NCI-H2196 treated with DMSO at 0.1 percent for 48 hours (cell line): ENCODE data around the gene GRM5.

ENCODE experiments used
- DNase-seq: peaks from one replicate; lab custom pipeline; 2025; ENCODE audit not compliant: unreplicated experiment; lab: John Stamatoyannopoulos, UW

Gene GRM5

DNA sequence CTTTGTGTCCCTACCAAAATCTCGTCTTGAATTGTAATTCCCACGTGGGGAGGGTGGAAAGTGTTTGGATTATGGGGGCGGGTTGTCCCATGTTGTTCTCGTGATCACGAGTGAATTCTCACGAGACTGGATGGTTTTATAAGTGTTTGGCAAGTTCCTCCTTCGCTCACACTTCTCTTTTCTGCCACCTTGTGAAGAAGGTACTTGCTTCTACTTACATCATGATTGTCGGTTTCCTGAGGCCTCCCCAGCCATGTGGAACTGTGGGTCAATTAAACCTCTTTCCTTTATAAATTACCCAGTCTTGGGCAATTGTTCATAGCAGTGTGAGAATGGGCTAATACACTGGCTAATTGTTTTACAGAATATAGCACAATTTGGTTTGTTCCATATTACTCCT, 326.3 kb downstream of the GRM5 start:
- DNase-seq: no peak

DNA sequence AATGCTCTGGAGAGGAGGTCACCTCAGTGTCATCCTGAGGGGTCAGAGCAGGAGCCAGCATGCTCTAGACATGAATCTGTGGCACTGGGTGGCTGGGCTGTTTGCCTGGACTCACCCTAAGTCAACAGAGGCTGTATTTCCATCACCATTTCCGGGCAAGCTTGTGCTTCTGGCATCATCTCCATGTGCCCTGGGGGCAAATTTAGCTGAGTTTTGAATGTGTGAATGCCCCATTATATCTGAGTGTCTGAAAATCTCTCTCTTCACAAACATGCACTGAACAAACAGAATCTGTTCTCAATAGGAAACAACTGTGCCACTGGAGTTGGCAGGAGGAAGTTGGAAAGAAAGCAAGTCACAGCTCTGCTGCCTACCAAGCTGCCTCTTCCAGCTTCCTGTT, 356.2 kb downstream of the GRM5 start:
- DNase-seq: no peak

DNA sequence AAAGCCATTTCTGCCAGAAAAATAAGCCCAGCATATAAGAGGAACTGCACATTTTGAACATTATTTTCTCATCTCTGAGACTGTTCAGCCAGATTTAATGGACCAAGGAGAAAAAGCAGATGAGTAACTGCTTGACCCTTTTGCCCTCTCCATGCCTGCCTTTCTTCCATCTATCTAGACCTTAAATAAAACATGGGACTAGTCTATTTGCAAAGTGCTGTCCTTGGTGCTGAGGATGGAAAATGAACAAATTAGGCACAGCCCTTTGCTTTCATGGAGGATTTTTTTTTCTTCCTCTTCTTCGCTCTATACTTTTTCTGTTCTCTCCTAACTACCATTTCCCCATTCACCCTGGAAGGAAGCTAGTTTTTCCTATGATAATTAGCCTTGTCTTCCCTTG, 361.3 kb downstream of the GRM5 start:
- DNase-seq: no peak

DNA sequence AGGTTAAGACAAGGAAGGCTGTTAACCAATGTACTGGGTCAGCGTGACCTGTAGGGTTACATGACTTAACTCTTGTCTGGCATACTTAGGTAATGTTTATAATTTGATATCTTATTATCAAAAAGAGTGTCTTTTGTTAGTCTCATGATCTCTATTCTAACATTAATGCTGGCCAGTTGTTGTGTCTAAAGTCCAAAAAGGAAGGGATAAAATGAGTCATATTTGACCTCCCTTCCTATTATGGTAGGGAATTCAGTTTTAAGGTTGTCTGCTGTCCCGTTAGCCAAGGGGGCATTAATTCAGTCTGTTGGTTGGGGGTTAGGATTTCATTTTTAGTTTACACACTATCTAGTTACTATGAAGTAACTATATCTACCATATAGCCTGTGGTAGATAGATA, 364.0 kb downstream of the GRM5 start:
- DNase-seq: no peak

DNA sequence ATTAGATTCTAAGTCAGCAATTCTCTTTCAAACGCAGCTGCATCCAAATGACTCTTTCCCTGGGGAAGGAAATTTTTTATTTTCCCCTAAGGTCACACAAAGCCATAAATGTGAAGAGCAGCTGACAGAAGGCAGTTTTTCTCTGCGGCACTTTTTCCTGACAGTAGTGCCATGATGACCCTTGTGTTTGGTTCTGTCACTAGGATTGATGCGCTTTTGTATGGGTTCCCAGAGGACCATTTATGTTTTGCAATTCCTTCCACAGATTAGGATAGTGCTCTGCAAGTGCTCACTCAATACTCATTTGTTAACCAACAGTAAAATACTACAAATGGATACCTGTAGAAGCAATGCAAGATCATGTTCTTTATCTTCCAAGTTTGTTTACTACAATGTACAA, 368.6 kb downstream of the GRM5 start:
- DNase-seq: no peak

DNA sequence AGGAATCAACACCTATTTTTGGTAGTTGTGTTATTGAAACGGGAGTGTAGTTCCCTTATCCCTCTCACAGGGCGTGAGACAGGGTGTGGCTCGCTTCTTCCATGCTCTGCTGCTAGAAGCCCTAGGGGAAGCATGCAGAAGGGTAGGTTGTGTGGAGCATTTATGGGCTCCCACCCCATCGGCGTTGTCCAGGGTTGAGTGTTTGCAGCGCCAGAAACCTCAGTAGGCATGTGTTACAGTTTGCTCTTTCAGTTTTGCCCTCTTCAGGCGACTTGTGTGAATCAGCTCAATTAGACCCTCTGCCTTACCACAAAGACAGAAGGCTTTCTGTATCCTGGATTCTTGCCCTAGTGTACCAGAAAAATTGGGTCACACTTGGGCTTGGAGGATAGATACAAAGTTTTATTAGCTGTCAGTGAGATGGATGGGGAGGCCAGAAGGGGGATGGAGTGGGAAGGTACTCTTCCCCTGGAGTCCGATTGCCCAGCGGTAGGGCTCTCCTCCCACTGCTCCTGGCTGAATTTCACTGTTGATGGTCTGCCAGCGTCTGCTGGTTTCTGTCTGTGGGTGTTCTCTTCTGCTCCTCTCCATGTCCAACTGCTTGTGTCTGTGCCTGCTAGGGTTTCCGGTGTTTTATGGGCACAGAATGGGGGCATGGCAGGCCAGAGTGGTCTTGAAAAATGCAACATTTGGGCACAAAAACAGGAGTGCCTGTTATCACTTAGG, 369.9 kb downstream of the GRM5 start:
- DNase-seq: no peak

DNA sequence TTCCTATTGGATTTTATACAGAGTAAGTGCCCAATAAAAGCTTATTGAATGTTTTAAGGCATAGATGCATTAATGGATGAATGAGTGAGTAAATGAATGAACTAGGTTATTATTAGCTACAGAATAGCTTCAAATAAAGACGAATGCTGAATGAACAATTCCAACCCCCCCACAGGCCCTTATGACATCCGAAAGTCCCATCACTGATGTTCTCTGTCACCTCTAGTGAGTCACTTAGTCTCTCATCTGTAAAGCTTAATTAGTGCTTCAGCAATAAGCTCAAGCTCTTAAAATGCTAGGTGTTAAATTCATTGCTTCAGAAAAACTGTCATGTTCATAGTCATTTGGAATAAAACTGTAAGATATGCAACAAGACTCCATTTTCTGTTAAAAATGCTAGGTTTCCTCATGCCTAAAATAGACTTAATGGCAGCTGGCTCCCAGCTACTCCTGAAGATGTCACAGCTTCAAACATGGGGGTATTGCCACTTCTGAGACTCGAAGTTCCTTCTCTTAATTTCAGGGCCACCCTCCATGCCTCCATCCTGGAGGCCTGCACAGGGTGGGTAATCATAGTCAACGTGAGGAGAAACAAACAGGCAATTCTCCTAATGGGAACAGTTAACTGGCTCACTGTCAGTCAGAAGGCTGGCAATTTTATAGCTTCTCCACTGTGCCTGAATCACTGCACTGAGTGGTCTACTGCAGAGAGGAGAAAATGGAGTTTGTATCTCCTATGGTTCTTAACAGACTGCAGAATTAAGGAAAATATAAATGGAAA, 373.3 kb downstream of the GRM5 start:
- DNase-seq: no peak

DNA sequence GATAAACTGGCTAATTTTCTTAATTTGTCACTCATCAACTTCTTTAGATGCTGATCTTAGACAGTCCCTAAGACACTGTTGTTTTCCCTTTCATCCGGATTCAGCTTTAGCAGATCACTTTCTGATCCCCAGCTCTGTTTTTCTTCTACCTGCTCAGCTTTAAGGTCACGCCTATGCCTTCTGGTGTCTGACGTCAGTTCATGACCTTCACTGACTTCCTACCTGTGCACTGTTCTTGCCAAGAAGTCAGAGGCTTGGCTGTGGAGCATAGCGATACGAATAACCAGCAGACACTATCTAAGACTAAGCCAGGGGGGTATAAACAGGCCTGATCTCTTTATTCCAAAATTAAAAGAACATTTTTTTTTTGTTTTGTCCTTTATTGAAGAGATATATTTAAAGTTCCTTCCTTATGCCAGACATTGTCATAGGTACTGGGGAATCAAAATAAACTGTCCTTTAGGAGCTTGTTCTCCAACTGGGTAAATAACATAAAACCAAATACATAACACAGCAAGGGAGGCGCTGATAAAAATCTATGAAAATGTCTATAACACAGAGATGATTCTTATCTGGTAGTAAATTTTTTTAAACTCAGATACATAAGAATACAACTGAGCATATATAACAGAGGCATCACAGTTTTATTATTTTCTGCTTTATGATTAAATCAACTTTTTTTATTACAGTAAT, 376.1 kb downstream of the GRM5 start:
- no peak for DNase-seq

DNA sequence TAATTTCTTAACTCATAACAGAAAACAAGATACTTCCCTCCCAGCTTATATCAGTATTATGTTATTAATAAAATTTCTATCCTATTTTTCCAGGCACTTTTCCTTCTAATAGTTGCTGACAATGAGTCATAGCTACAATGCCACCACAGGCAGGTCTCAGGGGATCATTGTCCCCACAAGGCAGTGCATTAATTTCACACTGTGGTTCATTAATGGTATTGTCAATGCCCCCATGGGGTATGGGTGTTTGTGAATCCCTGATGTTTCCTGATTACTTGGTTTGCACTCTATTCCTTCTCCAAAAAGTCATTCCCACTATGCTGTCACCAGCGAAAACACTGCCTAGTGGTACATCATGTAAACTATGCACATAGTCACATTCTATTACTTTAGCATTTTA, 382.8 kb downstream of the GRM5 start:
- no peak for DNase-seq

DNA sequence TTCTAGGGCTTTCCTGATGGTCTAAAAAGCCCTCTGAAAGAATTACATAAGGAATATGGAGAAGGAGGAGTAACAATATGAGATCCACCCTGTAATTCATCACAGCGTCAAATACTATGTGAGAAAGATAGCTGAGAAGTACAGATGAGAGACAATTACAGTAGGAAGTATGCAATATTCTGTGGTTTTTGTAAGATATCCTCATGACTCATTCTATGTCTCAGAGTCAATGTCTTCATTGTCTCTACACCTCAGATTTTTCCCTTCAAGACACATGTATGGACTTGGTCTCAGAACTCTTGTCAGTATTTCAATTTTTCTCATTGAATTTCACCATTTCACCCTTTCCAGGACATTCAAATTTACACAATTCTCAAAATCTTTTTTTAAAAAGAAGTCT, 385.0 kb downstream of the GRM5 start:
- DNase-seq: no peak

DNA sequence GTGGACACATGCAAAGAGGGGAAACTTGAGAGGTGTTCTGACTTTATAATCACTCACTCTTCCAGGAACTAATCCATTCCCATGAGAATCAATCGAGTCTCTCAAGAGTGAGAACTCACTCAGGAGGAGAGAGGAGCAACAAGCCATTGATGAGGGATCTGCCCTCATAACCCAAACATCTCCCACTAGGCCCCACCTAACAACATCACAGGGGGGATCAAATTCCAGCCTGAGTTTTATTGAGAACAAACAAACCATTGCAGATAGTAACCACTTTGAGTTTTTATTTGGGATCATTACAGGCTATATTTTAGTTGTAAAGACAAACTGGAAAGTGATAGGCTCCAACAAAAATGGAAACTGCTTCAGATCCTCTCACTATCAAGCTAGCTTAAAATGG, 399.4 kb downstream of the GRM5 start:
- DNase-seq: no peak

DNA sequence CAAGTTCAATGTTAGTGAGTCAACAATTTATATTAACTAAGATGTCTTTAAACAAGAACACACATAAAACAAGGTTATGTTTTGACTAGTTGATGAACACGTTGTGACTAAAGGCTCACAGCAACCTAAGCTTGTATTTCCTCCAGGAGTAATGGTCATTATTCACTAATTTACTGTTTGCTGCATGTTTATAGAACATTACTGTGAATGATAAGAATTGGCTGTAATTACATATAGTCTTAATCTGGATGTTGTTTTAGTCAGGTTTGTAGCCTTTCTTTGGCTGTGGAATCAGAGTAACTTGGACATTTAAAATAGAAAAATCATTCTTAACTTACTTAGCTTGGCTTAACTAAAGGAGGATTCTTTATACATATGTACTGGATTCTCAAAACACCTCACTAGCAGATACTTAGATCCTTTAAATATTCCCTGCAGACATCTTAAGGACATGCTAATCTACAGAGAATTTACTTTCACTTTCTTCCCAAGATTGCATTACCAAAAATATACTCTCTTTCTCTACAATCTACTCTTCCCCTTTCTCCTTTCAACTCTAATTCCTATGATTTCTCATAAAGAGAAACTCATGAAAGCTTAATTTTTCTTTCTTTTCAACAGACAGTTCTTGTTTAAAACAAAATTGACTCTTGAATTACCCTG, 408.6 kb downstream of the GRM5 start:
- DNase-seq: no peak

DNA sequence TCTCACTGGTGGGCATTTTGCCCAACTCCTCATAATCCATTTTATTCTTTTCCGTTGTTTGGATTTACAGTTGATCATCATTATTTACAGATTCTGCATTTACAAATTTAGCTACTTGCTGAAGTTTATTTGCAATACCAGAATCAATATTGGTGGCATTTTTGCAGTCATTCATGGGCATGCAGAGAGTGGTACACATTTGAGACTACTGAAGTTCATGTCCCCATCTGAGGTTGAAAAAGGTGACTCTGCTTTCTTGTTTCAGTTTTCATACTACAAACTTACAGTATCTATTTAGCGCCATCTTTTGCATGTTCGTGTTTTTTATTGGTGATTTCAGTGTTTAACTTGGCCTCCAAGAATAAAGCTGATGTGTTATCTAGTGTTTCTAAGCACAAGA, 409.5 kb downstream of the GRM5 start:
- no peak for DNase-seq

DNA sequence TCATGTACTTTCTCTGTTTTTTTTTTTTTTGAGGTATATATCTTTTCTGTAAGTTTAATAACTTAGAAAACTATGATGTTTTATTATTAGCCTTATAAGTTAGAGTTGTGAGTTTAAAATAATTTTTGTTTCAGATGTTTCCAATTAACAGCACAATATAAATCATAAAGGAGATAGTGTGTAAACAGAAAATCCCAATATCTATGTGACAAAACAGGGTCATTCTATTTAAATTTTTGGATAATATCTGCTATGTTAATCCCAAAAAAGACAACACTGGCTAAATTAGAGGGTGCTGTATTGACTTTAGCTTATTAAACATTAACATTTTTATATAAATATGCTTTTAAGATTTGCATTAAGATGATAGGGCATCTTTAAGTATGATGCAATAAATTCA, 410.1 kb downstream of the GRM5 start:
- no peak for DNase-seq

DNA sequence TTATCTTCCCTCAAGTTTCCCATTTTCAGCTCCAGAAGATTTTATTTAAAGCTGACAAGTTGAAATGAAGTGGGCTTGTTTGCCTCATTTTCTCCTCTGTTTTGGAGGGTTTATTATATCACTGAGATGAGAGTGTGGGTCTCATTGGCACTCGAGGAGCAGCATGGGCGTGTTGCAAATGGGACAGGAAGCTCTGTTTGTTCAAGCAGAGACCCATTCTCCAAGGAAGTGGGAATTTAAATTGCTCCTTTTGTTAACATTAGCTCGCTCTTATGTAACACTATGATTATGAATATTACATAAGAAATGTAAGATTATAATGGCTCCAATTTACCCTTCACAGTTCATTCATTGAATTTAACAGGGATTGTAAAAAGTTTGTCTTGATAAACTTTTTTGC, 410.6 kb downstream of the GRM5 start:
- no peak for DNase-seq

DNA sequence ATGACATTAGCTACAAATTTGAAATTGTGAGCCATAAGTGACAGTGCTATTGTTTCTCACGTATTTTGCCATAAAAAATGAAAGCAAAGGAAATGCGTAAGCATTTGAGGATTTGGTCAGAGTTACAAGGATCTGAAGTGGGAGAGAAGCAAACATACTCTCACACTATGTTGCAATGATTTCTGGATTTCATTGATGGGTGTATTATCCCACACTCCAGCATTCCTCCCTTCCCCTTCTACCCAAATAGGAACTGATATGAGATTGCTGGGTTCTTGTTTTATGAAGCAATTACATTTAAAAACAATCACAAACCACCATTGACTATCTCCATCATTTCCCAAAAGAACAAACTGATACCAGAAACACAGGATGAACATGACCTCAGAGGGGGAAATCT, 414.2 kb downstream of the GRM5 start:
- no peak for DNase-seq

DNA sequence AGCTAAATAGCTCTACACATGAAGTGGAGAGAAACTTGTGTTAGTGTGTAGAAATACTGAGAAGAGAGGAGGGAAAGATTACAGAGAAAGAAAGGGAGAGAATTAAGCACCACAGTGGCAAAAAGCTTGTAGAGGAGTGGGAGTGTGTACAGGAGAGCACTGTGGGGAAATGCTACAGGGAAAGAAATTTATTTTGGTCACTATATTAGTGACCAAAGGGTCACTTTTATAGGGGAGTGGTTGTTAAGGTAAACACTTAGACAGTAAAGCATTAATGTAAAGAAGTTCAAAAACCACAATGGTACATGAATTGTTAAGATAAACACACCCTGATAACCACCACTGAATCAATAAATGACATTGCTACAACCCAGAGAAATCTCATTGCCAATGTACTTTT, 421.1 kb downstream of the GRM5 start:
- DNase-seq: no peak

DNA sequence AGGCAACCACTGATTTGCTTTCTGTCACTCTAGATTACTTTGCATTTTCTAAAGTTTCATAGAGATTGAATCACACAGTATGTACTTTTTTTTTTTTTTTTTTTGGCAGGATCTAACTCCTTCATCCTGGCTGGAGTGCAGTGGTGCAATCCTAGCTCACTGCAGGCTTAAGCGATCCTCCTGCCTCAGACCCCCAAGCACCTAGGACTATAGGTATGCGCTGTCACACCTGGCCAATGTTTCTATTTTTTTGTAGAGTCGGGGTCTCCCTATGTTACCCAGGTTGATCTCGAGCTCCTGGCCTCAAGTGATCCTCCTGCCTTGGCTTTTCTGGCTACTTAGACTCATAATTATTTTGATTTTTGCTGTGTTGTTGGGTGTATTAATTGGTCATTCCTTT, 433.6 kb downstream of the GRM5 start:
- DNase-seq: no peak

DNA sequence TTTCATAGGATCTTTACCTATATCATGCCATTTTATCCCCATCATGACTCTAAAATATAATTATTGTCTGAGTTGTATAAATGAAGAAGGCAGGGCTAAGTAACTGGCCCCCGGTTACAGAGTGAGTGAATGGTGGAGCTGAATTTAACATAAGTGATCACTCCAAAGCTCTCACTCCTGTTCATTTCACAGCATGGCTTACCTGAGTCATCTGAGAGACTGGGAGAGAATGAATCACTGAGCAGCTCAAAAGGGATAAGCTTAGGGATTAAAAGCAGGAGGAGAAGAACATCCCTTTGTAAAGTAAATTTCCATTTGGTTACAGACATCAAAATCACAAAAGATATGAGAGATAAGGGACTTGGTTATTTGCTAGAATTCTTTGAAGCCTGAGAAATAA, 434.3 kb downstream of the GRM5 start:
- DNase-seq: no peak

DNA sequence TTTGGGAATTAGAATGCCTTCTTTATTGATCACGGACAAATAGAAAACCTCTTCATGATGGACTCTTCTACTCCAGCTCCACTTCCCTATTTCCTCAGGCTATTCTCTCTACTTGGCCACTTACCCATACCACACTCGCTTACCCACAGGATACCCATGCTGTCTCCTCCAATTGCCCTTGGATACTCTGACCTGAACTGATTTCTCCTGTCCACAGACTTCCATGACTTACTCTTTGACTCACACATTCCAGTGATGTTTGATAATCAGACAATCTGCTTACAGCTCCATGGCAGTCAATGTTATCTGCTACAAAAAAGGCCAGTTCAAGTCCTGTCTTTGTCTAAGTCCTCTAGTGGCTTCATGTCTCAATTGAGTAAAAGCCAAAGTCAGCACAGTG, 436.3 kb downstream of the GRM5 start:
- no peak for DNase-seq

DNA sequence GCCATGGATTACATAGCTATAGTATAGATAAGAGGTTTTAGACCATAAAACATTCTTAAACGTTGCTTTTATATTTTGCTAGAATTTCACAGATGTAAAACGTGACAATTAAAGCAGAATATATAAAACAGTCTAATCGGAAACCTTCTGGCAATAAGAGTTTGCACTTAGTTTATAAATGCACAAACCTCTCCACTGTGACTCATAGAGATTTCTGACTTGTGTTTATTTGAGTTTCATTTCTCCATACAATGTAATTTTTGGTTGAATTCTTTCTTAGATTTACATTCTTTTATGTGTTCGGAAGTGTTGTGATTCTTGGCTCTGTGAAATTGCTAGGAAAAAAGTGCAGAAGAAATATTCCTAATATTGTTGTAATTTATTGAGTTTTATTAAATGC, 439.6 kb downstream of the GRM5 start:
- DNase-seq: no peak

DNA sequence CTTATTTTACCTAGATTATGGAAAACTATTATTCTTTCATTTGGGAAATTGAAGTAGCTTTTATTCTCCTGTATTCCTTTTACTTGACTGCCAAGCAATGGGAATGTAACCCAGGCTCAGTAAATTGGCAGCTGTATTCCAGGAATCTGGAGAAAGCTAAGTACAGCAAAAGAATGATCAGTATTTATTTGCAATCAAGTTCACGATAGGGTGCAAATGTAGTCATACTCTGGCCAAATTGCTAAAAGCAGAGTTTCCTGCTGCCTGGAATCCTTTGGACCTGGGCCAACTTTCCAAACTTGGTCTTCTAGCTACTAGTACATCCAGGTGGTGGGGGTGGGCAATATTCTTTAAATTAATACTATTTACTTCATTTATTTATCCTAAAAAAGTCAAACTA, 442.3 kb downstream of the GRM5 start:
- no peak for DNase-seq
